ENCODE data around the gene OOSP2.

DNA sequence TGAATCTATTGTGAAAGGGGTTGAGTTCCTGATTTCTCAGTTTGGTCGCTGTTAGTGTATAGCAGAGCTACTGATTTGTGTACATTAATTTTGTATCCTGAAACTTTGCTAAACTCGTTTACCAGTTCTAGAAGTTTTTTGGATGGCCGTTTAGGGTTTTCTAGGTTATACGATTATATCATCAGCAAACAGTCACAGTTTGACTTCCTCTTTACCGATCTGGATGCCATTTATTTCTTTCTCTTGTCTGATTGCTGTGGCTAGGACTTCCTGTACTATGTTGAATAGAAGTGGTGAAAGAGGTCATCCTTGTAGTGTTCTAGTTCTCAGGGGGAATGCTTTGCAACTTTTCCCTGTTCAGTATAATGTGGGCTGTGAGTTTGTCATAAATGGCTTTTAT lies 47.8 kb upstream of the OOSP2 start:
- TF ChIP-seq, protein P1, sequence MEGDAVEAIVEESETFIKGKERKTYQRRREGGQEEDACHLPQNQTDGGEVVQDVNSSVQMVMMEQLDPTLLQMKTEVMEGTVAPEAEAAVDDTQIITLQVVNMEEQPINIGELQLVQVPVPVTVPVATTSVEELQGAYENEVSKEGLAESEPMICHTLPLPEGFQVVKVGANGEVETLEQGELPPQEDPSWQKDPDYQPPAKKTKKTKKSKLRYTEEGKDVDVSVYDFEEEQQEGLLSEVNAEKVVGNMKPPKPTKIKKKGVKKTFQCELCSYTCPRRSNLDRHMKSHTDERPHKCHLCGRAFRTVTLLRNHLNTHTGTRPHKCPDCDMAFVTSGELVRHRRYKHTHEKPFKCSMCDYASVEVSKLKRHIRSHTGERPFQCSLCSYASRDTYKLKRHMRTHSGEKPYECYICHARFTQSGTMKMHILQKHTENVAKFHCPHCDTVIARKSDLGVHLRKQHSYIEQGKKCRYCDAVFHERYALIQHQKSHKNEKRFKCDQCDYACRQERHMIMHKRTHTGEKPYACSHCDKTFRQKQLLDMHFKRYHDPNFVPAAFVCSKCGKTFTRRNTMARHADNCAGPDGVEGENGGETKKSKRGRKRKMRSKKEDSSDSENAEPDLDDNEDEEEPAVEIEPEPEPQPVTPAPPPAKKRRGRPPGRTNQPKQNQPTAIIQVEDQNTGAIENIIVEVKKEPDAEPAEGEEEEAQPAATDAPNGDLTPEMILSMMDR (IDR thresholded peaks at IDR 0.05) = no peak
- TF ChIP-seq POLR2AphosphoS5 (IDR thresholded peaks at IDR 0.05; ENCODE audit: low read depth, low read length) (no peak), TCF7L2 (IDR thresholded peaks at IDR 0.05; ENCODE audit: low read depth, low read length) (no peak)

Measured in Panc1 (cell line).